Astrocyte (in vitro differentiated cells and primary cell): ENCODE data around the gene CDKN1C.

Source experiments
- EZH2 ChIP-seq: IDR thresholded peaks from 2 replicates; pipeline ENCODE4 v1.6.1; 2012; ENCODE audit warnings: mild to moderate bottlenecking, low read length, inconsistent platforms; ENCODE audit not compliant: insufficient read depth
- TF ChIP-seq, protein P1 (sequence below): IDR thresholded peaks from 2 replicates; pipeline ENCODE4 v1.5.1; 2011; ENCODE audit warnings: low read depth, mild to moderate bottlenecking, inconsistent platforms, low read length, moderate library complexity; ENCODE audit not compliant: insufficient read depth

DNA sequence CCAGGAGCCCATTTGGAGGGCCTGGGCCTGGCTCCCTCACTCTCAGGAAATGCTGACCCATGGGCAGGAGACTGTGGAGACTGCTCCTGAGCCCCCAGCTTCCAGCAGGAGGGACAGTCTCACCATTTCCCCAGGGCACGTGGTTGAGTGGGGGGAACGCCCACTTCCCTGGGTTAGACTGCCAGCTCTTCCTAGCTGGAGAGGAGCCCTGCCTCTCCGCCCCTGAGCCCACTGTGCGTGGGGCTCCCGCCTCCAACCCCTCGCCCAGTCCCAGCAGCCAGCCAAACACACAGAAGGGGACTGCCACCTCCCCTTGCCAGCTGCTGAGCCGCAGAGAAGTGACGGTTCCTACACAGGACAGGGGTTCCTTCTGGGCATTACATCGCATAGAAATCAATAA lies 37.1 kb downstream of the CDKN1C start:
- TF ChIP-seq, protein P1, sequence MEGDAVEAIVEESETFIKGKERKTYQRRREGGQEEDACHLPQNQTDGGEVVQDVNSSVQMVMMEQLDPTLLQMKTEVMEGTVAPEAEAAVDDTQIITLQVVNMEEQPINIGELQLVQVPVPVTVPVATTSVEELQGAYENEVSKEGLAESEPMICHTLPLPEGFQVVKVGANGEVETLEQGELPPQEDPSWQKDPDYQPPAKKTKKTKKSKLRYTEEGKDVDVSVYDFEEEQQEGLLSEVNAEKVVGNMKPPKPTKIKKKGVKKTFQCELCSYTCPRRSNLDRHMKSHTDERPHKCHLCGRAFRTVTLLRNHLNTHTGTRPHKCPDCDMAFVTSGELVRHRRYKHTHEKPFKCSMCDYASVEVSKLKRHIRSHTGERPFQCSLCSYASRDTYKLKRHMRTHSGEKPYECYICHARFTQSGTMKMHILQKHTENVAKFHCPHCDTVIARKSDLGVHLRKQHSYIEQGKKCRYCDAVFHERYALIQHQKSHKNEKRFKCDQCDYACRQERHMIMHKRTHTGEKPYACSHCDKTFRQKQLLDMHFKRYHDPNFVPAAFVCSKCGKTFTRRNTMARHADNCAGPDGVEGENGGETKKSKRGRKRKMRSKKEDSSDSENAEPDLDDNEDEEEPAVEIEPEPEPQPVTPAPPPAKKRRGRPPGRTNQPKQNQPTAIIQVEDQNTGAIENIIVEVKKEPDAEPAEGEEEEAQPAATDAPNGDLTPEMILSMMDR: no peak
- TF ChIP-seq EZH2: no peak
